NCI-H187 treated with DMSO at 0.1 percent for 48 hours (cell line): ENCODE data around the gene TRIM71.
"Not testable (repeated sequence)": the region's sequence is repeated elsewhere in the genome, so short reads cannot be mapped to it uniquely, and the experiment has no call there.

ENCODE experiments used
- DNase-seq: peaks from one replicate; lab custom pipeline; 2025; lab: John Stamatoyannopoulos, UW

The TRIM71 gene

GRCh38 chr3:32842987-32843386 lies 25.2 kb downstream of the TRIM71 start:
- no peak for DNase-seq

- DNase-seq: no peak
Observed at GRCh38 chr3:32843510-32844321, 25.9 kb downstream of the TRIM71 start.

GRCh38 chr3:32844322-32844654 lies 26.5 kb downstream of the TRIM71 start:
- no peak for DNase-seq

GRCh38 chr3:32844914-32845313 lies 27.1 kb downstream of the TRIM71 start:
- no peak for DNase-seq

GRCh38 chr3:32845546-32845945 lies 27.7 kb downstream of the TRIM71 start:
- not testable (repeated sequence) for DNase-seq

- not testable (repeated sequence) for DNase-seq
Observed at GRCh38 chr3:32847045-32847444, 29.2 kb downstream of the TRIM71 start.

- DNase-seq: no peak
Observed at GRCh38 chr3:32847528-32847927, 29.7 kb downstream of the TRIM71 start.

GRCh38 chr3:32848215-32848614 lies 30.4 kb downstream of the TRIM71 start:
- no peak for DNase-seq

- DNase-seq: no peak
Observed at GRCh38 chr3:32849046-32849445, 31.2 kb downstream of the TRIM71 start.

- no peak for DNase-seq
Observed at GRCh38 chr3:32850226-32850625, 32.4 kb downstream of the TRIM71 start.

- no peak for DNase-seq
Observed at GRCh38 chr3:32850636-32851035, 32.8 kb downstream of the TRIM71 start.

GRCh38 chr3:32852146-32852545 lies 34.3 kb downstream of the TRIM71 start:
- DNase-seq: no peak

GRCh38 chr3:32855350-32855953 lies 37.7 kb downstream of the TRIM71 start:
- no peak for DNase-seq

GRCh38 chr3:32856355-32856889 lies 38.6 kb downstream of the TRIM71 start:
- no peak for DNase-seq

GRCh38 chr3:32856901-32857507 lies 39.2 kb downstream of the TRIM71 start:
- no peak for DNase-seq

- DNase-seq: no peak
Observed at GRCh38 chr3:32857921-32858320, 40.1 kb downstream of the TRIM71 start.

- DNase-seq: no peak
Observed at GRCh38 chr3:32859604-32860237, 41.9 kb downstream of the TRIM71 start.

- no peak for DNase-seq
Observed at GRCh38 chr3:32860499-32860898, 42.7 kb downstream of the TRIM71 start.

GRCh38 chr3:32861681-32862080 lies 43.9 kb downstream of the TRIM71 start:
- DNase-seq: no peak

- no peak for DNase-seq
Observed at GRCh38 chr3:32862247-32862935, 44.6 kb downstream of the TRIM71 start.

- no peak for DNase-seq
Observed at GRCh38 chr3:32862936-32863487, 45.2 kb downstream of the TRIM71 start.

- DNase-seq: no peak
Observed at GRCh38 chr3:32865383-32865782, 47.6 kb downstream of the TRIM71 start.
